Activated CD4-positive, alpha-beta T cell treated with anti-CD3 and anti-CD28 coated beads, Interleukin-2, amount 50 U/mL, for 48 hours (primary cell): ENCODE results near the gene SLC10A3.

ENCODE experiments used
- DNase-seq, 2 experiments: peaks; one replicate each; pipeline ENCODE4 v3.0.0-alpha.2; 2020

SLC10A3 gene, protein sequence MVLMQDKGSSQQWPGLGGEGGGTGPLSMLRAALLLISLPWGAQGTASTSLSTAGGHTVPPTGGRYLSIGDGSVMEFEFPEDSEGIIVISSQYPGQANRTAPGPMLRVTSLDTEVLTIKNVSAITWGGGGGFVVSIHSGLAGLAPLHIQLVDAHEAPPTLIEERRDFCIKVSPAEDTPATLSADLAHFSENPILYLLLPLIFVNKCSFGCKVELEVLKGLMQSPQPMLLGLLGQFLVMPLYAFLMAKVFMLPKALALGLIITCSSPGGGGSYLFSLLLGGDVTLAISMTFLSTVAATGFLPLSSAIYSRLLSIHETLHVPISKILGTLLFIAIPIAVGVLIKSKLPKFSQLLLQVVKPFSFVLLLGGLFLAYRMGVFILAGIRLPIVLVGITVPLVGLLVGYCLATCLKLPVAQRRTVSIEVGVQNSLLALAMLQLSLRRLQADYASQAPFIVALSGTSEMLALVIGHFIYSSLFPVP

GRCh38 chrX:154490414-154491083 lies at the start of gene SLC10A3:
Gene SLC10A3 (minus strand): TSS chrX:154490629. CDS start chrX:154488940, 1,689 bp downstream.
- DNase-seq, result peak; percentile 85 to 89

- no peak for DNase-seq
Observed at GRCh38 chrX:154539077-154539476, 48.6 kb upstream of the SLC10A3 start.

DNA sequence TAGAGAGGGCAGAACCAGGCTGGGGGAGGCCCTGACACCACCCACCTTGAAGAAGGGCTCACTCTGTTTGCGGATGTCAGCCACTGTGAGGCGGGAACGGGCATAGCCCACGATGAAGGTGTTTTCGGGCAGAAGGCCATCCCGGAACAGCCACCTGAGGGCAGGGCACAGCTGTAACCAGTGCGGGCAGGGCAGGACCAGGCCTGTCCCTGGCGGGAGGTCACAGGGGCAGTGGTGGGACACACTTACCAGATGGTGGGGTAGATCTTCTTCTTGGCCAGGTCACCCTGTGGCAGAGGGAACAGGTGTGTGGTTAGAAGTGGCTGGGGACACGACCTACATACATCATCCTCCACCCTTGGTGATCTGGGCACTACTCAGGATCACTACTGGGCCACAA lies 45.5 kb upstream of the SLC10A3 start:
- DNase-seq, result no peak

DNA sequence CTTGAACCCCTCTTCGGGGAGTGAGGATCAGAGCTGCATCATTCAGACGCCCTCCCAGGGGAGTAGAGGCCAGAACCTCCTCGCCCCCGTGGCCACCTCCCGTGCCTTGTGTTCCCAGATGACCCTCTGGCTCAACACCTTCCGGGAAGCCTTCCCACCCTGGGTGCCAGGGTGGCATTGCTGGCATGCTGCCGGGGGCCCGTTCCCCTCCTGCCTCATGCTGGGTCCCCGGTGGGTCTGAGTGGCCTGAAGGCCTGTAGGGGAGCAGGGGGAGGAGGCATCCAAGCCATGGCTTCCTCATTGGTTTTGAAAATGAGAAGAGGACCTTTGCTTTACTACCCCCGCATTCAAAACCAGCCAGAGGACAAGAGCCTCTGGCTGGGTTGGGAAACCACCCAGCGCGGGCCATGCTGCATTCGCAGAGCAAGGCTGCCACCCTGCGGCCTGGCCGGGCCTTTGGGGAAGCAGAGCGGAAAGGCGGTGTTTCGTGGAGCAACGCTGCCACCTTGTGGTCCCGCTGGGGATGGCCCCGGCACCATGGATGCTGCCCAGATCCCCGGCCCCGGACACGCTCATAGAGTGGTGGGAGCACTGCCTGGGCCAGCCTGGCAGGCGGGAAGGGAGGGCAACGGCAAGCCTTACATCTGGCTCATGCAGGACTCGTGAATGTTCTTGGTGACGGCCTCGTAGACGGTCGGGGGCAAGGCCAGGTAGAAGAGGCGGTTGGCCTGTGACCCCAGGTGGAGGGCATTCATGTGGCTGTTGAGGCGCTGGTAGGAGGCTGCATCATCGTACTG lies 44.3 kb upstream of the SLC10A3 start:
- DNase-seq, result peak; percentile 85 to 87

DNA sequence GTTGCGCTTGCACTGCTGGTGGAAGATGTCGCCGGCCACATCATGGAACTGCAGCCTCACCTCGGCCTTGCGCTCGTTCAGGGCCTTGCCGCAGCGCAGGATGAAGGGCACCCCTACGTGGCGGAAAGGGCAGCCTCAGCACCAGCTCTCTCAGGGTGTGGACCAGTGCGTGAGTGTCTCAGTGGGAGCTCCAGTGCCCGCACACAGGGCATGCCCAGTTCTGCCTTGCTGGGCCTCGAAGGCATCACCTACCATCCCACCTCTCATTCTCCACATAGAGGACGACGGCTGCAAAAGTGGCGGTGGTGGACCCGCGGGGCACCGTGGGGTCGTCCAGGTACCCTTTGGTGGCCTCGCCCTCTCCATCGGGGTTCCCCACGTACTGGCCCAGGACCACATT lies 42.3 kb upstream of the SLC10A3 start:
- DNase-seq, result no peak

GRCh38 chrX:154531626-154532025 lies 41.2 kb upstream of the SLC10A3 start:
- no peak for DNase-seq

DNA sequence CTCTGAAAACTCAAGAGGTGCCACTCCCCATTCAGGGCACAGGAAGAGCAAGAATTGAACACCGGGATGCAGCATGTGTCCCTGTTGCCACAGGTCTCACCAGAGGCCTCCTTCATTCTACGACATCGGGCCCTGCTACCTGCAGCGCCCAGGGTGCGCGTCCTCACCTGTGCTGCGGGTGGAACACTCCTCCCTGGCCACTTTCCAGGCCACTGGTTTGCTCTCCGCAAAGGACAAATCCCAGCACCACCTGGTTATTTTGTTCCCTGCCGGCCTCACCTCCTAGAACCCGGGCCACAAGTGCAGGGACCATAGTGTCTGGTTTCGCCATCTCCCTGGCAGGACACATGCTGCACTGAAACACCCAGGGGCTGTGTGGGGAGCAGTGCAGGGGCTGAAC lies 39.9 kb upstream of the SLC10A3 start:
- no peak for DNase-seq

- DNase-seq, result no peak
Observed at GRCh38 chrX:154529206-154529612, 38.8 kb upstream of the SLC10A3 start.

DNA sequence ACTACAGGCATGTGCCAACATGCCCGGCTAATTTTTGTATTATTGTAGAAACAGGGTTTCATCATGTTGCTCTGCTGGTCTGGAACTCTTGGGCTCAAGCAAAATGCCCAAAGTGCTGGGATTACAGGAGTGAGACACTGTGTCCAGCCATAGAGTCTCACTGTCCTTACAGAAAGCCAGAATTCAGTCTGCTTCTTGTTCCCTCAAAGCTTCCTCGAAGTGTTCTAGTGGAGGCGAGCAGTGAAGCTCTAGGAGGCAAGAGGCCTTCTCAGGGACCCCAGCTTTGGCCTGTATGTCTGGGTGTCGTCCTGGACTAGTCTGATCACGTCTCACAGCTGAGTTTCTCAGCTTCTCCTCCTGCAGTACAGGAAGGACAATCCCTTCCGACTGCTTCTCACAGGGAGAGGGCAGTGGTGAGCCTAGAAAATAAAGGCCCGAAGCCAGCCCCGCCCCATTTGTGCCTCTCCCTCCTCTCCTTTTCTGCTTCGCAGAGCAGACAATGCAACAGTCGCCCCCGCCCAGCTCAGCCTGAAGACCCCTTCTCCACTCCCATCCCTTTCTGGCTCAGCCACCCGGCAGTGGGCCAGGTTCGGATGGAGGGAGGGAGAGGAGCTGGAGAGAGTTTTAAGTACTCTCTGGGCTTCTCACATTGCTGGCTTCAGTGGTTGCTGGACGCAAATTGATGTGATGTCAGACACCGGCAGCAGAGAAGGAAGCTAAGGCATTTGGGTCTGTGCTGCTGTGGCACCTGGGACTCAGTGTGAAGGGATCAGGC lies 36.7 kb upstream of the SLC10A3 start:
- DNase-seq, result peak; percentile 70 to 77

GRCh38 chrX:154525606-154526490 lies 35.4 kb upstream of the SLC10A3 start:
- DNase-seq, result no peak

DNA sequence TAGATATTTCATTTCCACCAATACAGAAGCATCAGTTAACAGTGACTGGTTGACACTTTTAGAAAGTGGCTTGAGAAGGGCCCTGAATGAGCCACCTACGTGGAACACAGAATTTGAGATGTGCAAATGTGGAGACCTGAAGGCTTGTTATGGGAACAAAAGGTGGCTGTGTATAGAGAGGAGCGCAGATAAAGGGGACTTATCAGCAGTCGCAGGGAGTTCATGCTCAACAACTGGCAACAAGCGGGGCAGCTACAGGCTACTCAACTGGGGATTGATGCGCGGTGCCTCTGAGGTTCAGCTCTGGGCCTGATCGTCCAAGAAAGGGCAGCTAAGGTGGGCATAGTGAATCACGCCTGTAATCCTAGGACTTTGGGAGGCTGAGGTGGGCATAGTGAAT lies 29.0 kb upstream of the SLC10A3 start:
- DNase-seq, result no peak

- no peak for DNase-seq
Observed at GRCh38 chrX:154517101-154517781, 26.8 kb upstream of the SLC10A3 start.

DNA sequence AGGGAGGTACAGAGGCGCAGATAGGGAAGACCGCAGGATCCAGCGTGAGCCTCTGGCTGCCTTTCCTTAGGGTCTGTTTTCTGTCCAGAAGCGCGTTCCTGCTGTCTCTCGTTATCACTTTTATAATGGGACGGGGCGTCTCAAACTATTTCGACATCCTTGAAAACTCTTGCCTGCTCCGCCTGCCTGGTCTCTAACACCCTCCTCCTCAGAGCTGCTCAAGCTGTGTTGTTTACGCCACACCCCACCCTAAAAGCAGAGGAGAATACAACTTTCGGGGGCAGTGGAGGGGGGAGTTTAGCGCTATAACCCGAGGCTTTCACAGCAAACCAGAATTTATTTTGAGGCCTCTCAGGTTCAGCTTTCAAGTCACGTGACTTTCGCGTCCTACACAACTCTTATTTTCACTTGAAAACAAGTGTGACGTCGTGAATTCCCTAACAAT lies 26.2 kb upstream of the SLC10A3 start:
- no peak for DNase-seq

DNA sequence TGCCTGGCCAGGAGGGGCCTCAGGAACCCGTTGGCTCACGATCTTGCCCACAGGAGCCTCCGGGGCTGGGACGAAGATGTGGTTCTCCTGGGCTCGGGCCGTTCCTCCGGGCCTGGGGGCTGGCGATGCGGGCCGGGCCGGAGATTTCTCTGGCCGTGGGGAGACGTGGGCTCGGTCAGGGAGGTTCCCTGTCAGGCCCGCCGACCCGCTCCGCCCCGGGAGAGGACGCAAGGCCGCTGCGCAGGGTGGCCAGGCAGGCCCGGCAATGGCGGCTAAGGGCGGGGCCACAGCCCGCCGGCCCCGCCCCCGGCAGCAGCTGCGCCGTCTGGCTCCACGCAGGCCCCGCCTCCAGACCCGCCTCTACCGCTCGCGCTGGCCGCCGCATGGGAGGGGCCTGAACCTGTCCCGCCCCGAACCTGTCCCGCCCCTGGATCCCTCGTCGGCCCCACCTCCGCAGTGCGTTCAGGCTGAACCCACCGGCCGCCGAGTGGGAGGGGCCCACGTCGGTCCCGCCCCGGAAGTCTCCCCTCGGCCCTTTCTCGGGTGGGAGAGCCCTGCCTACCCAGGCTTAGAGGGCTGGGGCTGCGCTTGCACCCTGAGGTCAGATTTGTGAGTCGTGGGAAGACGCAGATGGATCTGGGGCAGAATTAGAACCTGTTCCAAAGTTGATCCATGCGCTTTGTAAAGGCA lies 25.7 kb upstream of the SLC10A3 start, which contains the start of gene FAM3A:
Gene FAM3A, minus strand, starts transcription at position 267 of the 690 bp plus-strand sequence. CDS start 460 bp downstream, outside the sequence.
- peak; percentile 93 for DNase-seq

GRCh38 chrX:154515090-154515965 lies 24.9 kb upstream of the SLC10A3 start:
- DNase-seq, result peak; percentile 10 to 36

DNA sequence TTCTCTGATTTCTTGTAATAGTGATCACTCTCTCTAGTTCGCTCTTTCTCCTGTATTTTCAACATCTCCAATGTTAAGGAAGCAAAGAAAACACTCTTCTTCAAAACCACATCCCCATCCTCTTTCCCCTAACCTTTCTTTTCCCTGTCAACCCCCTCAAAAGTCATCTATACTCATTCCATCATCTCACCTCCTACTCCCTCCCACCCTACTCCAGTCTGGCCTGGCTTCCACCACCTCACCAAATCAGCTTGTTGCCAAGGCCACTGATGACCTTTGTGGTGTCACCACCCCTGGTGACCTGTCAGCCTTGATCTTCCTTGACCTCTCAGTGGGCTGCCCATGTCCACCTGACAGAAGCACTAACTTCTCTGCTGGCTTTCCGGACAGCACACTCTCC lies 23.3 kb upstream of the SLC10A3 start:
- DNase-seq, result no peak

DNA sequence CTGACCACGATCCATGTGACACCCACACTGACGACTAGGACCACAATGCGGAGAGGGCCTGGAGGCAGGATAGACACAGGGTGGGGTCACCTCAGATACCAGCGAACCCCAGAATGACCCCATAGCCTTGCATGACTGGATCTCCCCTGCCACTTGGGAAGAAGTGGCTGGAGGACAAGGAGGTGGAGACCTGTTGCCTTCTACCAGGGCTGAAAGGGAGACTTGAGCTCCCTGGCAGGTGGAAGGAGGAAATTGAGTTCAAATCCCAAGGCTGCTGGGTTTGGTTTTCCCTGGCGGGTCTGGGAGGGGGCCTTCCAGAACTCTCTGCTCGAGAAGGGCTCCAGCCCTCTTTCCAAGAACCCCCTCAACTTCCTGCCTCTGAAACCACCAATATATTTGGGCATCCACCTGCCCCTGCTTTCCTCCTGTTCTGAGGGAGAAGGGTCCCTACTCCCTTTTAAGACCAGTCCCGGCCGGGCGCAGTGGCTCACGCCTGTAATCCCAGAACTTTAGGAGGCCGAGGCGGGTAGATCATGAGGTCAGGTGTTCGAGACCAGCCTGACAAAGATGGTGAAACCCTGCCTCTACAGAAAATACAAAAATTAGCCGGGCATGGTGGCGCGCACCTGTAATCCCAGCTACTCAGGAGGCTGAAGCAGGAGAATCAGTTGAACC lies 22.6 kb upstream of the SLC10A3 start:
- DNase-seq, result no peak

- DNase-seq, result no peak
Observed at GRCh38 chrX:154511761-154512160, 21.3 kb upstream of the SLC10A3 start.
